Esophagus muscularis mucosa (tissue), 4 donors: ENCODE data around the gene USP28.

ENCODE experiments used
- CTCF ChIP-seq, 3 experiments: fragments of 200-600 bp in 2 of 3; fragments of 450-650 bp in 1 of 3; sonication (generic) in 2 of 3; IDR thresholded peaks; one replicate each; pipeline ENCODE4 v1.5.1; 2017 to 2019; ENCODE audit warnings: antibody characterized with exemption in 3 of 3, mild to moderate bottlenecking in 2 of 3, moderate library complexity in 1 of 3
- EP300 ChIP-seq: sonication (generic); formaldehyde crosslinking; IDR thresholded peaks from one replicate; pipeline ENCODE4 v1.6.1; 2017; ENCODE audit warnings: antibody characterized with exemption
- POLR2A ChIP-seq: fragments of 450-650 bp; IDR thresholded peaks from one replicate; pipeline ENCODE4 v1.6.1; 2017; ENCODE audit warnings: antibody characterized with exemption, moderate library complexity, mild to moderate bottlenecking, low read depth
- POLR2AphosphoS5 ChIP-seq, 2 donors: sonication (generic); formaldehyde crosslinking; IDR thresholded peaks; one replicate each; pipeline ENCODE4 v1.6.1; 2017; ENCODE audit warnings: antibody characterized with exemption in 2 of 2

- no peak for TF ChIP-seq CTCF (IDR thresholded peaks at IDR 0.05)
- no peak for TF ChIP-seq POLR2AphosphoS5 (IDR thresholded peaks at IDR 0.05)
- no peak for TF ChIP-seq POLR2A
- TF ChIP-seq EP300, result no peak
Observed at GRCh38 chr11:113760241-113760640, 115.1 kb downstream of the USP28 start.
